Fibroblast of skin of right quadriceps (primary cell): ENCODE measurements around the gene TENM4.

ENCODE experiments used
- DNase-seq: peaks from one replicate; pipeline ENCODE4 v3.0.0-alpha.2; 2013

Gene TENM4

GRCh38 chr11:78714539-78714938, 726.3 kb downstream of the TENM4 start:
- no peak for DNase-seq

- no peak for DNase-seq
Measured at GRCh38 chr11:78711735-78712134, 729.1 kb downstream of the TENM4 start.

DNA sequence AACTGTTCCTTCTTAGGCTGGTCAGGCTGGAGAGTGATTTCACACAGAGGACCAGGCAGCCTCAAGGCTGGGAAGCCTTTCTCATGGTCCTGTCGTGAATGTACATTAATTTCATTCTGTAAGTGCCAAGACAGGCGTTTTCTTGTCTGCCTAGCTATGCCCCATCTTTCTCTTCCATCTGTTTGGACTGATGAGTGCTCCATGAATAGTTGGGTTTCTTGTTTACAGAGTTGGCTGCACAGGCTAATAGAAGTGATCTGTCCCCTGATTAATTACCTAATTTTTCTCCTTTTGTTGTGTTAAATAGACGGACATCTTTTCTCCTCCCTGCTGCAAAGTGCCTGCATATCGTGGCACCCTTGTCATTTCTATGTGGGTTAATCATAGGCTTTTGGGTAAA, 730.4 kb downstream of the TENM4 start:
- no peak for DNase-seq

DNA sequence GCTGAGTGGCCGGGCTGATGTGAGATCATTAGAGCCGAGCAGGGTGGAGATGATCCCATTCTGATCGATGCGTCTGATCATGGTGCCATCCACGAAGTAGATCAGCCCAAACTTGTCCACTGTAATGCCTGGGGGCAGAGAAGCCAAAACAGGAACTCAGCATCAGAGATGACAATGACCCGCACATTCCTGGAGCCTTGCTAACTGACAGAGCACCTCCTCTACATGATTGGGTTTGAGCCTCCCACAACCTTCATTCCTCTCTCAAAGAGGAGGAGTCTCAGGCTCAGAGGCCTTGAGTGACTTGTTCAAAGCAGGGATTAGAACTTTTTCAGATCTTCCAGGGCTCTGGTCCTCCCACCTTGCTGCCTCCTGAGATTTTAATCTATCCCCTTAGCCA, 732.4 kb downstream of the TENM4 start:
- peak; percentile 22 for DNase-seq

DNA sequence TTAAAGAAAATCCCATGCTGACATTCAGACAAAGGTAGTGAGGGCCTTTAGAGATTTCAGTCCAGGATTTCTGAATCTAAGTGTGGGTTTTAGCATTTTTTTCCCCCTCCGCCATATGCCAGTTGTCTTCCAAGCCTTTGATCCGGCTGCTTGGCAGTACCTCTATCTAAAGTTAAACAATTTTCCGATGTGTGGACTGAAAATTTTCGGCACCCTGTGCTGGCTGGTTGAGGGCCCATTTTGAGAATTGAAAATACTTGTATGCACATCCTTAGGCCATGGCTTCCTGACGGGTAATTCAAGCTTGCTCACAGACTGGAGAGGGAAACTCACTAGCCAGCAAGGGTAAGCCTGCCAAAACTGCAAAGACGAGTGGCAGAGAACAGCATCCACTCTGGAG, 734.3 kb downstream of the TENM4 start:
- no peak for DNase-seq

DNA sequence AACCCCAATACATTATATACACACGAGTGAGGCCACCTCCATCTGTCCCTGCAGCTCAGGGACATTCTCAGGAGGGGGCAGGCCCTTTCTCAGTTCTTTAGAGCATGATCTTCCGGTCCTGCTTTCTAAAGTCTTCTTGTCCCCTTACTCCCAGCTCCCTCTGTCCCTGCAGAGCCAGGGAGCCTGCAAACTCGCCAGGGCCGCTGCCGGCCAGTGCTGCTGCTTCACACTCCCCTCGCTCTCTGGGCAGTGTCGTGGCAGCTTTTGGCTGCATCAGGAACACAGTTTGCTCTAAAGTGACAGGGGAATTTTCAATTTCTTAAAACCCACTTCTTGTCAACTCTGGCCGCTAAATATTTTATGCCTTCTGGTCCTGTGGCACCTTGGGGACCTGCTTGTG, 736.0 kb downstream of the TENM4 start:
- DNase-seq, result no peak

GRCh38 chr11:78699609-78700135, 741.2 kb downstream of the TENM4 start:
- no peak for DNase-seq

DNA sequence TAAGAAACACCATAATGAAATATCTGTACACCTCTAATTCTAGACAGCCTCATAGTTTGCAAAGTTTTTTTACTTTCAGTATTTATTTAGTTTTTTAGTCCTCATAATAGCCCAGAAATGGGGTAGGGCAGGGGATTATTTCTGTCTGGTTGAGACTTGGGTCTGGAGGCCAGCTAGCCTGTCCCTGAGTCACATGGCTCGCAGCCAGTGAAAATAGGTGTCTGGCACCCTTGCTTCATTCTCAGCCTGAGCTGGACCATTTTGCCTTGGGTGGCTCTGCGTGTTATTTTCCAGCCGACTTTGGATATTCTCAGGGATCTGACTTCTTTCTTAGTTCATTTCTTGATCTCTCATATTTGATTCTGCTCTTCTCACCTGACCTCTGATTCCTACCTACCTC, 742.2 kb downstream of the TENM4 start:
- DNase-seq, result peak; percentile 56

DNA sequence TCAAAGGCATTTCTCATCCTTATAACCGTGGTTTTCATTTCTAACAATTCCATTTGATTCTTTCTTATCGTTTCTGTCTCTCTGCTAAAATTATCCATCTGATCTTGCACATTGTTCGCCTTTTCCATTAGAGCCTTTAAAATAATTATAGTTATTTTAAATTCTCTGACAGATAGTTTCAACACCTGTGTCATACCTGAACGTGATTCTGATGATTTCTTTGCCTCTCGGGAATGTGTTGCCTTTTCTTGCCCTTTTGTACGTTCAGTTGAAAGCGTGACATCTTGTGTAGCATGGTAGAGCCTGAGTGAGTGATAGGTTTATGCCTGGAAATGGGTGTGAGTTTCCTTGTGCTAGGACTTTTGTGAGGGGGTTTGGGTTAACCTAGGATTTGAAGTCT, 744.7 kb downstream of the TENM4 start:
- no peak for DNase-seq

GRCh38 chr11:78694152-78694551, 746.7 kb downstream of the TENM4 start:
- DNase-seq, result no peak

GRCh38 chr11:78691215-78691614, 749.6 kb downstream of the TENM4 start:
- DNase-seq, result no peak

GRCh38 chr11:78690352-78690987, 750.4 kb downstream of the TENM4 start:
- DNase-seq, result no peak

- no peak for DNase-seq
Measured at GRCh38 chr11:78689585-78690153, 751.2 kb downstream of the TENM4 start.

GRCh38 chr11:78689101-78689500, 751.7 kb downstream of the TENM4 start:
- no peak for DNase-seq

DNA sequence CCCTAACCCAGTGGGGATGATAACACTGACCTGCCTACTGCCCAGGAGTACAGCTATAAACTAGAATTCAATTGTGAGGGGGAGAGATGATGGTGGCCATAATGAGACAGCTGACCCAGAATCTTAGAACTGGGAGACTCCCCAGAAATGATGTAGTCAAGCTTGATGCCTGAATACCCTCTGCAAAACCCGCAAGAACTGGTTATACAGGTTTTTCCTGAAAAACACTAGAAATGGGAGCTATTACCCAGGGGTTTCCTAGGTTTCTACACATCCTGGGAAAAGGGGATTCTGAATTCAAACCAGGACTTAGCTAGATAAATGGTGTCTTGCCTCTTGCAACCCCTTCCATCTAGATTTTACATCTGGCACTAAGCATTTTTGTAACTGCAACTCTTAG, 752.4 kb downstream of the TENM4 start:
- no peak for DNase-seq

GRCh38 chr11:78685156-78685555, 755.7 kb downstream of the TENM4 start:
- no peak for DNase-seq

GRCh38 chr11:78684377-78684776, 756.5 kb downstream of the TENM4 start:
- no peak for DNase-seq

DNA sequence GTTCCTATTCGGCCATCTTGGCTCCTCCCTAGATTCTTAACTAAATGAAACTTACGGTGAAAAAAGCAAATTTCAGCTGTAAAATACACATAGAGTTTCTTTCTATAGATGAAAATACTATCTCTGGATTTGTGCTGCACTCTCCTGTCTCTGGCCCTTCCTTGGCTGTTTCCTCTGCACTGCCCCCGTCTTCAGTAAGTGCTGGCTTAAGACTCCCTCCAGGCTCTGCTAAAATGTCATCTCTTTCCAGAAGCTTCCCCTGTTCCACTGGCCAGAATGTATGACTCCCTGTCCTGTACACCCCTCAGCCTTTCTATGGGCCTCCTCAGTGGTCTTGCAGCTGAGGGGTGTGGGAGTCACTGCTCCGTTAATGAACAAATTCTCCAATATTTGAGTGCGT, 757.1 kb downstream of the TENM4 start:
- DNase-seq, result no peak

DNA sequence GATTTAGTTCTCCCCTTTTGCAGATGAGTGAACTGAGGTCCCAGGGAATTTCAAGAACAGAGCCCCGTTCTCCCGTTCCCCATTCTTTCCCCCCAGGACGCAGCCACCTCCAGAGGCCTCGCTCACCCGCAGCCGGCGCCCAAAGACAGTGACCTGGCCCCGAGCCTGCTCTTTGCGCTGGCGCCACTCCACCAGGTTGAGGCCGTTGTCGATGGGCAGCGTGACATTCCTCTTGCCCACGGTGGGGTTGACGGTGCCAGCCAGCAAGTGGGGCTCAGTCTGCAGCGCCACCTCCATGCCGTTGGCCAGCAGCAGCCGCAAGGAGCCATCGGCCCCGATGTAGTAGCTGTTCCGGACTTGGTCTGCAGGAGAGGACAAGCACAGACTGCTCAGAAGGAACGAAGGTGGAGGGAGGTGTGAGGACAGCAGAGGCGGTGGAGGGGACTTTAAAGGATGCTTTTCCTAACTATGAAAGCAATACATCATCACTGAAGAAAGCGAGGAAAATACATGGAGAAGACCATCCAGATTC, 764.7 kb downstream of the TENM4 start:
- DNase-seq, result no peak

DNA sequence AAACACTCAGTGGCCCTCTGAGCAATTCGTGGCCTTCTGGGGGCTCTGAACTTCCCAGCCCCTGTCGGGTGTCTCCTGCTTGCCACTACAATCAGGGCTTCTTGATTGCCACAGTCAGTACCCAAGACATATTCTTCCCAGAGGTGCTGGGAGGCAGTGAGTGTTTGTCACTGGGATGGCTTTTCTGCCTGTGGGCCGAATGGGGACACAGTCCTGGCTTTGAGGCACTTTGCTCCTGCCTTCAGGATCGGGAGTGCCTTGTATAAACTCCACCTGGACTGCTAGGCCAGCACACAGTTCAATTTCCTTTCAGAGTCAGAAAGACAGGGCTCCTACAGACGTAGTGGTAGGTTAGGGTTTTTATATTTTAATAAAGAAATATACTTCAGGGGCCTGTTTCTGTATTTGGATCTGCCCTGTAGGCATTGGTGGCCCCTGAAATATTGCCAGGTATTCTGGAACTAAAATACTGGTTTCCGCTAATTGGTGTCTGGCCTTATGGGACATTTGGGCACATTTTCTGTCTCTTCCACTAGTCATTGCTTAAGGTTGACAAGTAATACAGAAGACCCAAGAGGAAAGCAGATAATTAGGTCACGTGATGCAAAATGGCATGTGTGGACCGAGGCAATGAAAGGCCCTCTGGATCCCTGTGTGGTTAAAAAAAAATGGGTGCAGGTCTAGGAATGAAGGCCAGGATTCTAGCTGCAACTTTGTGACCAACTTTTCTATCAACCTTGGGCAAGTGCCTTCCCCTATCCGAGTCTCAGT, 767.8 kb downstream of the TENM4 start:
- no peak for DNase-seq

DNA sequence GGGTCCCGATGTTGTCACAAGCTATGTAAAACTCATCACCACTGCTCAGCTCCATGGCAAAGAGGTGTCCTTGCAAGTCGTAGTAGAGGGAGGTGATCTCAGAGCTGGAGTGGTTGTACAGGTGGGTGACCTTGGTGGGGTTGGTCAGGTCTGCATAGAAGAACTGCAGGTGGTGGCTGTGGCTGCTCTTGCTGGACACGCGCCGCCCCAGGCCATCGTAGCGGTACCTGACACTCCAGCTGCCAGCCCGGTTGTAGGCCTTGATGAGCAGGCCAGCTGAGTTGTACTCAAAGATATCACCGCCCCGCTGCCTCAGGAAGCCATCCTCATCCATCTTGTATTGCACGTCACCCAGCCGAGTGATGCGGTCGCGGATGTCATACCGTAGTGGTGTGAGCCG, 771.6 kb downstream of the TENM4 start:
- DNase-seq, result no peak

- DNase-seq, result no peak
Measured at GRCh38 chr11:78667461-78667860, 773.4 kb downstream of the TENM4 start.

DNA sequence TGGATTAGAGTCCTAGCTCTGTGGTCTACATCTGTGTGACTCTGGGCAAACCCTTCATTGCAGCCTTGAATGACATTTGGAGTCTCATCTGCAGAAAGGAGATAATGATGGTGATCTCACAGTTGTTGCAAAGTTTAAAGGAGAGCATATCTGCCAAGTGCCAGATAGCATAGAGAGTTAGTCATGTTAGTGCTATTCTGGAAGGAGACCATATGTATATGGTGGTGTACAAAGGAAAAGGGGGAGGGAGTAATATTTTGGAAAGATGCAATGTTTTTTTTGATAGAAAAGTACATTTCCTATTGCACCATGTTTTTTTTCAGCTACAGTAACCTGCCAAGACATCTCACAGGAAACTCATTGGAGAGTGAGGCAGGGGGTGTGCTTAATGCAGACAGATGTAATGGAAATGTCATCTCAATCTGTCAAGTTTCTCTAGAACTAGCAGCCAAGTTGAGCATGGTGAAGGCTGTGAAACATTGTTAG, 774.1 kb downstream of the TENM4 start:
- peak; percentile 69 for DNase-seq

GRCh38 chr11:78664636-78665035, 776.2 kb downstream of the TENM4 start:
- DNase-seq, result no peak
